Caco-2 (cell line): ENCODE results near the gene UAP1. TPM values are rescaled to one million over a fixed set of nuclear protein-coding genes. Genes with fewer than 3 reads are reported as not detected.

Experiments
- BruUV-seq: library from RNA; stranded (reverse); fragments of 400-500 nt; replicated peaks from 2 replicates; lab custom pipeline; 2021; lab: Mats Ljungman, UMichigan
- CTCF ChIA-PET: fragments of 300-600 bp; sonication (Branson Sonifier 250); formaldehyde crosslinking; loops from one replicate; lab custom pipeline; 2022; ENCODE audit warnings: antibody characterized with exemption; lab: Charles Lee
- POLR2A ChIA-PET: fragments of 300-600 bp; sonication (Branson Sonifier 250); formaldehyde crosslinking; loops from one replicate; lab custom pipeline; 2022; ENCODE audit warnings: antibody characterized with exemption; lab: Charles Lee
- DNase-seq, 2 experiments: peaks; one replicate each; pipeline versions ENCODE4 v3.0.0 to v3.0.0-alpha.2; 2020 to 2022
- H3K27me3 ChIP-seq: replicated peaks from 2 replicates; pipeline ENCODE4 v1.6.0; 2011; ENCODE audit warnings: low read length; ENCODE audit not compliant: control insufficient read depth, insufficient read depth
- H3K36me3 ChIP-seq: 2 replicates; pipeline ENCODE4 v1.5.1; 2011; ENCODE audit warnings: low read length; ENCODE audit not compliant: control insufficient read depth, insufficient read depth
- H3K4me1 ChIP-seq: fragments of 250-450 bp; sonication (Bioruptor Pico); 2 replicates; pipeline ENCODE4 v1.5.1; 2020; ENCODE audit warnings: mild to moderate bottlenecking
- H3K4me3 ChIP-seq: 2 replicates; pipeline ENCODE4 v1.5.1; 2011; ENCODE audit warnings: low read depth, mild to moderate bottlenecking, control low read depth, low read length
- H3K9me3 ChIP-seq: fragments of 250-450 bp; sonication (Bioruptor Pico); 2 replicates; pipeline ENCODE4 v1.5.1; 2020; ENCODE audit warnings: mild to moderate bottlenecking, moderate library complexity
- H3K27ac Mint-ChIP-seq: one replicate; pipeline ENCODE4 v1.8.0; 2022; ENCODE audit warnings: mixed read lengths; ENCODE audit not compliant: unreplicated experiment
- H3K27me3 Mint-ChIP-seq: one replicate; pipeline ENCODE4 v1.8.0; 2022; ENCODE audit warnings: mixed read lengths; ENCODE audit not compliant: insufficient read depth, unreplicated experiment
- H3K36me3 Mint-ChIP-seq: one replicate; pipeline ENCODE4 v1.8.0; 2022; ENCODE audit warnings: mild to moderate bottlenecking, mixed read lengths; ENCODE audit not compliant: insufficient read depth, unreplicated experiment
- H3K4me1 Mint-ChIP-seq: one replicate; pipeline ENCODE4 v1.8.0; 2022; ENCODE audit warnings: low read depth, mixed read lengths; ENCODE audit not compliant: unreplicated experiment
- H3K4me3 Mint-ChIP-seq: one replicate; pipeline ENCODE4 v1.8.0; 2022; ENCODE audit warnings: mild to moderate bottlenecking, moderate library complexity, mixed read lengths; ENCODE audit not compliant: unreplicated experiment
- H3K9me3 Mint-ChIP-seq: one replicate; pipeline ENCODE4 v1.8.0; 2022; ENCODE audit warnings: mixed read lengths; ENCODE audit not compliant: unreplicated experiment
- intact Hi-C: fragments of 100-400 bp; cut with micrococcal nuclease; formaldehyde crosslinking; loops from one replicate; pipeline ENCODE4 v1.10.0; 2022; ENCODE audit not compliant: unreplicated experiment
- total RNA-seq: library from RNA; stranded (reverse); gene quantifications from 2 replicates; pipeline ENCODE4 v1.2.3, GENCODE V29; 2022
- TF ChIP-seq, protein P1 (sequence below), 2 experiments: fragments of 200-600 bp in 1 of 2; IDR thresholded peaks; 1 replicate in 1 of 2; 2 replicates in 1 of 2; pipeline versions ENCODE4 v1.5.1 to v1.8.0; 2011 to 2022; ENCODE audit warnings: antibody characterized with exemption in 1 of 2, control low read depth in 1 of 2, inconsistent platforms in 1 of 2, low read depth in 1 of 2, low read length in 1 of 2, mild to moderate bottlenecking in 1 of 2, moderate library complexity in 1 of 2; ENCODE audit not compliant: insufficient read depth in 1 of 2, severe bottlenecking in 1 of 2, unreplicated experiment in 1 of 2

Gene UAP1
- total RNA-seq, 1 experiment from 2014 or later: 39.8 TPM

DNA sequence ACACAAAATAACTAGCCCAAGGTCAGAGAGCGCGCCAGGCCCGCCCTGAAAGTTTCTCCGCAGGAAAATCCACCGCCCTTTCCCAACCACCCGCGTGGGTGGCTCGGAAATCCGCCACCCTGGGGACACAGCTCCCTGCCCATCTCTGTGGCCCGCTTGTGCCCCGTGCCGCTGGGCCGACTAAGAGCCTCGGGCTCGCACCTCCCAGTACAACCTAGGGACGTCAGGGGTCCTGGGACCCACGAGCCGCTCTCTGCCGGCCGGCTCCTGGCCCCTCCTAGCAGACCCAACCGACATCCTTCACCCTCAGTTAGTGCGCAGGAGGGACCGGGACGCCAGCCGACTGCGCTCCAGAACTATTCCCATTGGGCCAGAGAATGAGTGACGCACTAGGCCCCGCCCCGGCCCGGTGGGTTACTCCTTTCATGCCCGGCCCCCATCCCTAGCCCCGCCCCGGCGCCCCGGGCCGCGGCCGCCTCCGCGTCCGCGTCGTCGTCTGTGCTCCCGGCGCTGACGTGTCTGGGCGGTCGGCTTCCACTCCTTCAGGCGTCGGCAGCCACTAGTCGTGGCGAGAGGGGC lies 396 bp upstream of the UAP1 start:
- intact Hi-C loops: loop anchor here (2.0 kb wide), 1 partner anchor 62 kb away; no protein-coding TSS in a partner anchor
- H3K9me3 ChIP-seq: no peaks in the 10 kb centered on the region
- H3K27ac Mint-ChIP-seq: peak overlapping the region; percentile 96
- peaks cover 15% of the 10 kb centered on the region for H3K4me1 Mint-ChIP-seq
- H3K27me3 ChIP-seq: no peaks in the 10 kb centered on the region
- ChIA-PET POLR2A (interaction anchor here (0.6 kb wide), 1 partner anchor 203 kb away, joined by 5 read pairs; no protein-coding TSS in a partner anchor), CTCF (no interaction called here)
- H3K4me3 ChIP-seq: peak overlapping the region; percentile 98
- no peaks in the 10 kb centered on the region for H3K27me3 Mint-ChIP-seq
- peak; percentile 97 to 98 for DNase-seq
- H3K36me3 Mint-ChIP-seq: peaks cover 24% of the 10 kb centered on the region
- TF ChIP-seq, protein P1, sequence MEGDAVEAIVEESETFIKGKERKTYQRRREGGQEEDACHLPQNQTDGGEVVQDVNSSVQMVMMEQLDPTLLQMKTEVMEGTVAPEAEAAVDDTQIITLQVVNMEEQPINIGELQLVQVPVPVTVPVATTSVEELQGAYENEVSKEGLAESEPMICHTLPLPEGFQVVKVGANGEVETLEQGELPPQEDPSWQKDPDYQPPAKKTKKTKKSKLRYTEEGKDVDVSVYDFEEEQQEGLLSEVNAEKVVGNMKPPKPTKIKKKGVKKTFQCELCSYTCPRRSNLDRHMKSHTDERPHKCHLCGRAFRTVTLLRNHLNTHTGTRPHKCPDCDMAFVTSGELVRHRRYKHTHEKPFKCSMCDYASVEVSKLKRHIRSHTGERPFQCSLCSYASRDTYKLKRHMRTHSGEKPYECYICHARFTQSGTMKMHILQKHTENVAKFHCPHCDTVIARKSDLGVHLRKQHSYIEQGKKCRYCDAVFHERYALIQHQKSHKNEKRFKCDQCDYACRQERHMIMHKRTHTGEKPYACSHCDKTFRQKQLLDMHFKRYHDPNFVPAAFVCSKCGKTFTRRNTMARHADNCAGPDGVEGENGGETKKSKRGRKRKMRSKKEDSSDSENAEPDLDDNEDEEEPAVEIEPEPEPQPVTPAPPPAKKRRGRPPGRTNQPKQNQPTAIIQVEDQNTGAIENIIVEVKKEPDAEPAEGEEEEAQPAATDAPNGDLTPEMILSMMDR (IDR thresholded peaks at IDR 0.05; ENCODE audit: insufficient read depth in 1 of 2, low read depth in 1 of 2, low read length in 1 of 2, severe bottlenecking in 1 of 2, unreplicated experiment in 1 of 2): no peak
- H3K36me3 ChIP-seq: no peaks in the 10 kb centered on the region; the same call in 1 of the 2 replicates
- H3K4me3 Mint-ChIP-seq: peak overlapping the region; percentile 96
- no TSS peak for BruUV-seq
- no peaks in the 10 kb centered on the region for H3K9me3 Mint-ChIP-seq
- peaks cover 16% of the 10 kb centered on the region for H3K4me1 ChIP-seq

DNA sequence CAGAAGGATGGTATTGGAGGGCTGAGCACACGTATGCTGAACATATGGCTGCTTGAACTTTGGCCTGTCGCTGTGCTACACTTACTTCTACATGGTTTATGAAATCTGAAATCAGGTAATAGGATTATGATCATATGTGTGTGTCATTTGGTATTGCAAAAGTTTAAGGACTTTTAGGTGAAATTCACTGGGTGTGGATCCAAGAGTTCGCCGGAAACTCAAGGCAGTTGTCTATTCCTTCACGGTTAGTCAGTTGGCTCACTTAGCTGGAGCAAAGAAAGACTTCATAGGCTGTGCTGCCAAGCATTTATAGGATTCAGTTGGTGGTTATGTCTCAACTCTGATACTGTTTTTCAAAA lies 927 bp downstream of the UAP1 start:
- H3K4me3 Mint-ChIP-seq: peak overlapping the region; percentile 96
- DNase-seq: no peak
- no peaks in the 10 kb centered on the region for H3K27me3 Mint-ChIP-seq
- ChIA-PET CTCF (no interaction called here), POLR2A (no interaction called here)
- no peaks in the 10 kb centered on the region for H3K27me3 ChIP-seq
- peaks cover 16% of the 10 kb centered on the region for H3K4me1 ChIP-seq
- TF ChIP-seq, protein P1 (IDR thresholded peaks at IDR 0.05; ENCODE audit: insufficient read depth in 1 of 2, low read depth in 1 of 2, low read length in 1 of 2, severe bottlenecking in 1 of 2, unreplicated experiment in 1 of 2): no peak
- intact Hi-C loops: loop anchor here (1.0 kb wide), 1 partner anchor 9 kb away; no protein-coding TSS in a partner anchor
- H3K36me3 Mint-ChIP-seq: peaks cover 33% of the 10 kb centered on the region
- H3K9me3 Mint-ChIP-seq: no peaks in the 10 kb centered on the region
- peak overlapping the region; percentile 96 for H3K27ac Mint-ChIP-seq
- H3K9me3 ChIP-seq: no peaks in the 10 kb centered on the region
- H3K36me3 ChIP-seq: no peaks in the 10 kb centered on the region; the same call in 1 of the 2 replicates
- peak overlapping the region; percentile 98 for H3K4me3 ChIP-seq
- peaks cover 15% of the 10 kb centered on the region for H3K4me1 Mint-ChIP-seq
- BruUV-seq: TSS peak; percentile 43

DNA sequence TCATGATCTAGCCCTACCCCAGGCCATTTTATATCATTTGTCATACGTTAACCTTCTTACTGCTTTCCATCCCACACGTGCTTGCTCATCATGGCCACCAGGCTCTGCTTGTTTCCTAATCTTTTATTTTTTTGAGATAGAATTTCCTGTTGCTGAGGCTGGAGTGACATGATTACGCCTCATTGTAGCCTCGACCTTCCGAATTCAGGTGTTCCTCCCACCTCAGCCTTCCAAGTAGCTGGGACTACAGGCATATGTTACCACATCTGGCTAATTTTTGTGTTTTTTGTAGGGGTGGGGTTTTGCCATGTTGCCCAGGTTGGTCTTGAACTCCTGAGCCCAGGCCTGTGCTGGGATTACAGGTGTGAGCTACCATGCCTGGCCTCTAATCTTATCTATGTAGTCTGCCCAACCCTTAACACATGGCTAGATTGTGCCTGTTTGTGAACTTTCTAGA lies 3.3 kb downstream of the UAP1 start:
- BruUV-seq: no TSS peak
- Histone ChIP-seq H3K4me1 (peaks cover 14% of the 10 kb centered on the region), H3K27me3 (no peaks in the 10 kb centered on the region), H3K4me3 (no peak overlapping the region), H3K36me3 (no peaks in the 10 kb centered on the region; the same call in 1 of the 2 replicates), H3K9me3 (no peaks in the 10 kb centered on the region)
- no peak overlapping the region for H3K4me3 Mint-ChIP-seq
- H3K27ac Mint-ChIP-seq: no peak overlapping the region
- no peaks in the 10 kb centered on the region for H3K27me3 Mint-ChIP-seq
- intact Hi-C loops: no loop called here
- peaks cover 33% of the 10 kb centered on the region for H3K36me3 Mint-ChIP-seq
- H3K9me3 Mint-ChIP-seq: no peaks in the 10 kb centered on the region
- H3K4me1 Mint-ChIP-seq: peaks cover 15% of the 10 kb centered on the region
- POLR2A ChIA-PET: no interaction called here
- CTCF ChIA-PET: no interaction called here
- DNase-seq: no peak
- TF ChIP-seq, protein P1 (IDR thresholded peaks at IDR 0.05; ENCODE audit: insufficient read depth in 1 of 2, low read depth in 1 of 2, low read length in 1 of 2, severe bottlenecking in 1 of 2, unreplicated experiment in 1 of 2): no peak
